Peyer's patch (tissue), 4 donors: ENCODE results near the gene CPXM2. TPM values are rescaled to one million over a fixed set of nuclear protein-coding genes. Genes with fewer than 3 reads are reported as not detected.

Experiments
- DNase-seq, 3 donors: peaks; one replicate each; pipeline ENCODE4 v3.0.0-alpha.2; 2017 to 2019
- H3K27ac ChIP-seq, 4 donors: fragments of 200-600 bp; sonication (generic); one replicate each; pipeline ENCODE4 v1.5.1; 2016 to 2019
- H3K27me3 ChIP-seq, 2 donors: fragments of 200-600 bp; sonication (generic); one replicate each; pipeline ENCODE4 v1.5.1; 2019
- H3K36me3 ChIP-seq, 3 donors: fragments of 200-600 bp; sonication (generic); one replicate each; pipeline ENCODE4 v1.5.1; 2016 to 2019
- H3K4me1 ChIP-seq, 4 donors: fragments of 200-600 bp; sonication (generic); one replicate each; pipeline ENCODE4 v1.5.1; 2016 to 2019
- H3K4me3 ChIP-seq, 4 donors: fragments of 200-600 bp; sonication (generic); 1 replicate in 3 of 4; 2 replicates in 1 of 4; pipeline ENCODE4 v1.5.1; 2016 to 2019; ENCODE audit warnings: mild to moderate bottlenecking in 1 of 4
- H3K9me3 ChIP-seq, 4 donors: fragments of 200-600 bp; sonication (generic); one replicate each; pipeline ENCODE4 v1.5.1; 2016 to 2019; ENCODE audit warnings: mild to moderate bottlenecking in 1 of 4
- POLR2A ChIP-seq, 2 donors: fragments of 450-650 bp; IDR thresholded peaks; one replicate each; pipeline ENCODE4 v1.5.1; 2017; ENCODE audit warnings: antibody characterized with exemption in 2 of 2, mild to moderate bottlenecking in 2 of 2, moderate library complexity in 2 of 2
- total RNA-seq, 4 donors: library from RNA; depleted of rRNA; stranded (reverse); fragments of >200 nt; gene quantifications; one replicate each; pipeline ENCODE4 v1.1.0, GENCODE V29; 2016
- TF ChIP-seq, protein P1 (sequence below), 6 experiments: fragments of 450-650 bp in 4 of 6; fragments of 200-600 bp in 2 of 6; sonication (generic) in 1 of 6; IDR thresholded peaks; one replicate each; pipeline ENCODE4 v1.5.1; 2017 to 2019; ENCODE audit warnings: antibody characterized with exemption in 6 of 6, mild to moderate bottlenecking in 3 of 6, moderate library complexity in 1 of 6

CPXM2 gene
- total RNA-seq, 4 donors from 2014 or later: 5.6 to 18.2 (median 7.7) TPM

DNA sequence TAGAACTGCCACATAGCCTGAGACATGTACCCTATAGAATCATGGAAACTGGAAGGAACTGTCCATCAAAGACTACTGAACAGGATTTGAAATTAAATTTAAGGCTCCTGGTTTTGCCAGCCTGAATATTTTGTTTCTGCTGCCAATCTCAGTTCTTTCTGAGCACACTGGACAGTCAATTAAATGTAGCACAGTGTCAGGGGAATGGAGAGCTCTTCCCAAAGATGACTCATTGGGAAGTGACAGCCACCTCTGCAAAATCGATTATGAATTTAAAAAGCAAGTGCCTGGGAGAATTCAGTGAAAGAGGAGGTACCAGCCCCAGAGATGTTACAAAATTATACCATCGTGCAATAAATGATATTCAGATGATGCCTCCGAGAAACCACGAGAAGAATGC, 47.8 kb downstream of the CPXM2 start:
- no peaks in the 10 kb centered on the region for H3K36me3 ChIP-seq
- no peak overlapping the region for H3K4me3 ChIP-seq
- H3K27me3 ChIP-seq: no peaks in the 10 kb centered on the region
- H3K9me3 ChIP-seq: no peaks in the 10 kb centered on the region
- peak overlapping the region in 1 of 4 donors; percentile 40 for H3K27ac ChIP-seq
- H3K4me1 ChIP-seq: peaks cover 0 to 23% (median 2%) of the 10 kb centered on the region in 4 donors
- no peak for TF ChIP-seq POLR2A (IDR thresholded peaks at IDR 0.05)
- TF ChIP-seq, protein P1, sequence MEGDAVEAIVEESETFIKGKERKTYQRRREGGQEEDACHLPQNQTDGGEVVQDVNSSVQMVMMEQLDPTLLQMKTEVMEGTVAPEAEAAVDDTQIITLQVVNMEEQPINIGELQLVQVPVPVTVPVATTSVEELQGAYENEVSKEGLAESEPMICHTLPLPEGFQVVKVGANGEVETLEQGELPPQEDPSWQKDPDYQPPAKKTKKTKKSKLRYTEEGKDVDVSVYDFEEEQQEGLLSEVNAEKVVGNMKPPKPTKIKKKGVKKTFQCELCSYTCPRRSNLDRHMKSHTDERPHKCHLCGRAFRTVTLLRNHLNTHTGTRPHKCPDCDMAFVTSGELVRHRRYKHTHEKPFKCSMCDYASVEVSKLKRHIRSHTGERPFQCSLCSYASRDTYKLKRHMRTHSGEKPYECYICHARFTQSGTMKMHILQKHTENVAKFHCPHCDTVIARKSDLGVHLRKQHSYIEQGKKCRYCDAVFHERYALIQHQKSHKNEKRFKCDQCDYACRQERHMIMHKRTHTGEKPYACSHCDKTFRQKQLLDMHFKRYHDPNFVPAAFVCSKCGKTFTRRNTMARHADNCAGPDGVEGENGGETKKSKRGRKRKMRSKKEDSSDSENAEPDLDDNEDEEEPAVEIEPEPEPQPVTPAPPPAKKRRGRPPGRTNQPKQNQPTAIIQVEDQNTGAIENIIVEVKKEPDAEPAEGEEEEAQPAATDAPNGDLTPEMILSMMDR (IDR thresholded peaks at IDR 0.05): no peak
- DNase-seq: no peak

DNA sequence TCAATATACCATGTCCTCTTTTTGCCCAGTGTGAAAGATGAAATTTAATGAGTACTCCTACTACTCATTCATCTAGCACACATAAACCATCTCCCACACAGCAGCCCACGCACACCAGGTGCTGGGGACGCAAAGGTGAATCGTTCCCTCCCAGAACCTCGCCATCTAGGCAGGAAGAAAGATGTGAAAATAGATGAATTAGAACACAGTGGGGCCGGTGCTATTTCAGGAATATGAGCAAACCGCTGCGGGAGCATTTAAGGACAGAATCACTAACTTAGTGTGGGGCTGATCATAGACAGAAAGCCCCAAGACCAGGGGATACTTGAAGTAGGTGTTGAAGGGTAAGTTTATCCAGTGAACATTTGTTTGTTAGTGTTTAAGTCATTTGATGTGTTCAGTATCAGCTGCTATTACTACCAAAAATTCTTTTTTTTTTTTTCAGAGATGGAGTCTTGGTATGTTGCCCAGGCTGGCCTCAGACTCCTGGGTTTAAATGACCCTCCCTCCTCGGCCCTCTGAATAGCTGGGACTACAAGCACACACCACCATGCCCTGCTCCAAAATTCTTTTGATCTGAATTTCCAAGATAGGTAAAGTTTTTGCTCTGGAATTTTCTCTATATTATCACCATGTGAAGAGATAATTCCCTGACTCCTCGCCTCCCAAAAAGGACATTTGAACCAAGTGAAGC, 48.8 kb downstream of the CPXM2 start:
- Histone ChIP-seq H3K4me3 (no peak overlapping the region), H3K4me1 (peaks cover 0 to 13% (median 2%) of the 10 kb centered on the region in 4 donors), H3K9me3 (no peaks in the 10 kb centered on the region), H3K27me3 (no peaks in the 10 kb centered on the region), H3K36me3 (no peaks in the 10 kb centered on the region), H3K27ac (peak overlapping the region in 1 of 4 donors; percentile 40)
- no peak for DNase-seq
- TF ChIP-seq POLR2A (IDR thresholded peaks at IDR 0.05): no peak
- TF ChIP-seq, protein P1 (IDR thresholded peaks at IDR 0.05): no peak

DNA sequence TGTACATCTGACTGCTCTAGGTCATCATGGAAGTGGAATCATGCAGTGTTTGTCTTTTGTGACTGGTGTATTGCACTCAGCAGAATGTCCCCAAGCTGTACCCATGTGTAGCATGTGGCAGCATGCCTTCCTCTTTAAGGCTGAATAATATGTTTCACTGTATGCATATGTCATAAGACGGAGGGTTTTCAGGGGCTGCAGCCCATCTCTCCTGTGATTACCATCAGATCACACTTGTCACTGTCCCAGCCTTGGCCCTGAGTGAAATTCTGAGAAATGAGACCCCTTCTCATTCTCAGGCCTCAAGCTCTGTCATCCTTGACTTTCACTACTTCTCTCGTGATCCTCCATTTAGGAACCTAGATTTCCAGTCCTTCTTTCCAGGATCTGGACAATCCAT, 50.0 kb downstream of the CPXM2 start:
- peaks cover 0 to 4% (median 0%) of the 10 kb centered on the region in 4 donors for H3K4me1 ChIP-seq
- H3K9me3 ChIP-seq: no peaks in the 10 kb centered on the region
- H3K27ac ChIP-seq: no peak overlapping the region
- H3K4me3 ChIP-seq: no peak overlapping the region
- no peaks in the 10 kb centered on the region for H3K36me3 ChIP-seq
- H3K27me3 ChIP-seq: no peaks in the 10 kb centered on the region
- TF ChIP-seq POLR2A (IDR thresholded peaks at IDR 0.05): no peak
- TF ChIP-seq, protein P1 (IDR thresholded peaks at IDR 0.05): no peak
- no peak for DNase-seq

DNA sequence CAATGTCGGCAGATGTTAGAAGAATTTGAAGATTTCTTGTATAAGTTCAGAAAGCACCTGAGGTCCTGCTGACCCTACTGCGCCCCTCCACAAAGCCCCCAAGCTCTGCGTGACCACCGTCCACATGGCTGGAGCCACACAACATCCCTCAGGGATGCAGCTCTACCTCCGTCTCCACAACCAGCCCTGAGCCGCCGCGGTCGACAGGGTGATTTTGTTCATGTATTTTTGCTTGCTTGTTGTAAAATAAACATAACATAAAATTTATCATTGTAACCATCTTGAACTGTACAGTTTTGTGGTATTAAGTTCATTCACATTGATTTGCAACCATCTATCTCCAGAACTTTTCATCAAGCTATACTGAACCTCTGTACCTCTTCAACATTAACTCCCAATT, 50.5 kb downstream of the CPXM2 start:
- H3K9me3 ChIP-seq: no peaks in the 10 kb centered on the region
- H3K27ac ChIP-seq: no peak overlapping the region
- TF ChIP-seq, protein P1 (IDR thresholded peaks at IDR 0.05): no peak
- TF ChIP-seq POLR2A (IDR thresholded peaks at IDR 0.05): no peak
- H3K27me3 ChIP-seq: no peaks in the 10 kb centered on the region
- no peaks in the 10 kb centered on the region for H3K36me3 ChIP-seq
- no peak for DNase-seq
- no peaks in the 10 kb centered on the region for H3K4me1 ChIP-seq
- H3K4me3 ChIP-seq: no peak overlapping the region

DNA sequence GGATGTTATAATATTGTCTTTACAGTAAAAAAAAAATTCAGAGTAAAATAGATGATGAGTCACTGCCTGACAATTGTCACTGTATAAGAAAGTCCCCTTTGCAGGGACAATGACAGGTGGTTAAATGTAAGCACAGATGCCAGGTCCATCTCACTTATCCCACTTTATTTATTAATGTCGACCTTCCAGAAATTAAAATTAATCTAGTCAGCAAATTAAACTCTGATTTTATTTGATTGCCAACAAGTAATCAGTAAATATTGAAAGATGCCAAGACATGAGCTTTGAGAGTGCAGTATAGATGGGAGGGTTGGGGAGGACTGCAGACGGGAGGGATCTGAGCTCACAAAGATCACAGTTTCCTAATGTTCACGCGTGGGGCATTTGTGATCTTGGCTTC, 50.9 kb downstream of the CPXM2 start:
- H3K9me3 ChIP-seq: no peaks in the 10 kb centered on the region
- no peak overlapping the region for H3K27ac ChIP-seq
- no peak overlapping the region for H3K4me3 ChIP-seq
- H3K4me1 ChIP-seq: no peaks in the 10 kb centered on the region
- no peak for DNase-seq
- H3K27me3 ChIP-seq: no peaks in the 10 kb centered on the region
- TF ChIP-seq POLR2A (IDR thresholded peaks at IDR 0.05): no peak
- TF ChIP-seq, protein P1 (IDR thresholded peaks at IDR 0.05): no peak
- no peaks in the 10 kb centered on the region for H3K36me3 ChIP-seq
